B cell (primary cell): ENCODE results near the gene BEGAIN. TPM values are rescaled to one million over a fixed set of nuclear protein-coding genes. Genes with fewer than 3 reads are reported as not detected.

ENCODE experiments used
- ATAC-seq: fragments of 200-7000 bp; cut with Tn5 transposase; one replicate; pipeline ENCODE4 v1.10.0; 2021; ENCODE audit warnings: low read depth, mild to moderate bottlenecking, moderate number of reproducible peaks, moderate library complexity
- CTCF ChIA-PET: fragments of 350-600 bp; sonication (Branson Sonifier 250); formaldehyde crosslinking; loops from one replicate; lab custom pipeline; 2021; ENCODE audit warnings: antibody characterized with exemption, inconsistent platforms; lab: Charles Lee
- POLR2A ChIA-PET: fragments of 350-600 bp; sonication (Branson Sonifier 250); formaldehyde crosslinking; loops from one replicate; lab custom pipeline; 2021; ENCODE audit warnings: antibody characterized with exemption; lab: Charles Lee
- DNase-seq: peaks from one replicate; pipeline ENCODE4 v3.0.0; 2013
- H2AFZ ChIP-seq: 2 replicates; pipeline ENCODE4 v1.6.1; 2012; ENCODE audit warnings: mild to moderate bottlenecking, low read depth, low read length; ENCODE audit not compliant: insufficient read depth, poor library complexity, severe bottlenecking
- H3K27ac ChIP-seq, 2 donors: 1 replicate in 1 of 2; 2 replicates in 1 of 2; pipeline ENCODE4 v1.5.1; 2012 to 2013; ENCODE audit warnings: low read length in 2 of 2, mild to moderate bottlenecking in 2 of 2, moderate library complexity in 1 of 2
- H3K27me3 ChIP-seq, 4 experiments: fragments of 200-600 bp in 1 of 4; sonication (generic) in 1 of 4; replicated peaks in 1 of 4; 1 replicate in 2 of 4; 2 replicates in 2 of 4; pipeline versions ENCODE4 v1.6.1 to v1.7.0; 2013 to 2016; ENCODE audit warnings: low read length in 3 of 4, mild to moderate bottlenecking in 2 of 4, mixed read lengths in 1 of 4, moderate library complexity in 1 of 4; ENCODE audit not compliant: insufficient read depth in 4 of 4, control insufficient read depth in 3 of 4; ENCODE audit errors: control extremely low read depth in 1 of 4
- H3K36me3 ChIP-seq, 2 experiments: replicated peaks in 1 of 2; 1 replicate in 1 of 2; 2 replicates in 1 of 2; pipeline versions ENCODE4 v1.6.1 to v1.7.1; 2013; ENCODE audit warnings: low read length in 1 of 2; ENCODE audit not compliant: insufficient read depth in 2 of 2, control insufficient read depth in 1 of 2; ENCODE audit errors: control extremely low read depth in 1 of 2, extremely low read depth in 1 of 2
- H3K4me1 ChIP-seq, 2 donors: fragments of 200-600 bp in 1 of 2; sonication (generic) in 1 of 2; 1 replicate in 1 of 2; 2 replicates in 1 of 2; pipeline versions ENCODE4 v1.5.1 to v1.6.1; 2013 to 2017; ENCODE audit warnings: low read length in 2 of 2; ENCODE audit not compliant: control insufficient read depth in 2 of 2, insufficient read depth in 2 of 2
- H3K4me2 ChIP-seq: replicated peaks from 2 replicates; pipeline ENCODE3; 2012; ENCODE audit warnings: mild to moderate bottlenecking, low read depth, low read length; ENCODE audit not compliant: poor library complexity, severe bottlenecking
- H3K4me3 ChIP-seq, 5 experiments: fragments of 200-600 bp in 1 of 5; sonication (generic) in 1 of 5; 1 replicate in 3 of 5; 2 replicates in 2 of 5; pipeline versions ENCODE4 v1.5.1 to v1.7.0; 2011 to 2016; ENCODE audit warnings: low read length in 4 of 5, mild to moderate bottlenecking in 4 of 5, low read depth in 2 of 5, control low read depth in 1 of 5, moderate library complexity in 1 of 5; ENCODE audit not compliant: insufficient read depth in 1 of 5; ENCODE audit errors: control extremely low read depth in 1 of 5, extremely low read depth in 1 of 5
- H3K79me2 ChIP-seq: fragments of 200-600 bp; sonication (generic); one replicate; pipeline ENCODE4 v1.6.0; 2016; ENCODE audit warnings: low read length; ENCODE audit not compliant: control insufficient read depth, insufficient read depth
- H3K9ac ChIP-seq: fragments of 200-600 bp; sonication (generic); 2 replicates; pipeline ENCODE4 v1.6.1; 2017; ENCODE audit warnings: mild to moderate bottlenecking, low read length, moderate library complexity
- H3K9me3 ChIP-seq, 3 donors: one replicate each; pipeline versions ENCODE4 v1.6.1 to v1.7.1; 2013; ENCODE audit warnings: low read length in 2 of 3; ENCODE audit not compliant: control insufficient read depth in 2 of 3, insufficient read depth in 1 of 3; ENCODE audit errors: control extremely low read depth in 1 of 3
- H4K20me1 ChIP-seq: 2 replicates; pipeline ENCODE4 v1.6.0; 2012; ENCODE audit warnings: mild to moderate bottlenecking, low read length; ENCODE audit not compliant: insufficient read depth, control insufficient read depth, poor library complexity, severe bottlenecking
- H3K27ac Mint-ChIP-seq: one replicate; pipeline ENCODE4 v1.8.0; 2021; ENCODE audit warnings: mixed read lengths
- H3K27me3 Mint-ChIP-seq: one replicate; pipeline ENCODE4 v1.8.0; 2021; ENCODE audit warnings: mixed read lengths
- H3K4me1 Mint-ChIP-seq: one replicate; pipeline ENCODE4 v1.8.0; 2021; ENCODE audit warnings: mixed read lengths
- H3K4me3 Mint-ChIP-seq: one replicate; pipeline ENCODE4 v1.8.0; 2021; ENCODE audit warnings: mixed read lengths
- H3K9me3 Mint-ChIP-seq: one replicate; pipeline ENCODE4 v1.8.0; 2022; ENCODE audit warnings: mixed read lengths; ENCODE audit not compliant: insufficient read depth
- CTCF ChIP-seq: fragments of 200-600 bp; IDR thresholded peaks from one replicate; pipeline ENCODE4 v1.8.0; 2022; ENCODE audit warnings: antibody characterized with exemption, mild to moderate bottlenecking
- EZH2 ChIP-seq: IDR thresholded peaks from 2 replicates; pipeline ENCODE4 v1.6.1; 2012; ENCODE audit warnings: borderline replicate concordance, low read depth, mild to moderate bottlenecking, moderate library complexity, low read length; ENCODE audit not compliant: insufficient read depth, poor library complexity, severe bottlenecking
- WGBS: methylation state at CpG from one replicate; pipeline ENCODE4 v1.1.5; 2013; ENCODE audit warnings: missing lambda C conversion rate; ENCODE audit not compliant: insufficient coverage; 5-methylcytosine and 5-hydroxymethylcytosine counted together
- intact Hi-C: fragments of 100-400 bp; cut with micrococcal nuclease; formaldehyde crosslinking; loops from one replicate; pipeline ENCODE4 v1.10.0; 2022
- polyA plus RNA-seq: library from polyadenylated mRNA; depleted of rRNA; stranded (reverse); fragments of >200 nt; gene quantifications from 2 replicates; pipeline ENCODE4 v1.2.3, GENCODE V29; 2012
- total RNA-seq, 2 donors: library from RNA; stranded (reverse); fragments of 120-200 nt in 1 of 2; gene quantifications; 1 replicate in 1 of 2; 2 replicates in 1 of 2; pipeline versions ENCODE4 v1.2.3 to v1.2.4, GENCODE V29; 2013 to 2022

BEGAIN gene
- total and polyA plus RNA-seq, 2 donors (not counting 1 experiment from before 2014, with no cell fraction given): 4.9 TPM; not detected in 1

- no peak overlapping the region for H3K27ac Mint-ChIP-seq
- ChIA-PET POLR2A (no interaction called here), CTCF (no interaction called here)
- Histone ChIP-seq H2AFZ (no peak overlapping the region), H3K79me2 (no peaks in the 10 kb centered on the region), H3K4me3 (no peak overlapping the region), H3K9me3 (peaks cover 0 to 4% (median 0%) of the 10 kb centered on the region in 3 donors), H3K27ac (no peak overlapping the region), H4K20me1 (no peaks in the 10 kb centered on the region), H3K9ac (no peak overlapping the region), H3K4me2 (no peak overlapping the region), H3K4me1 (no peaks in the 10 kb centered on the region), H3K27me3 (no peaks in the 10 kb centered on the region), H3K36me3 (no peaks in the 10 kb centered on the region)
- ATAC-seq (no peak), DNase-seq (no peak)
- no peaks in the 10 kb centered on the region for H3K27me3 Mint-ChIP-seq
- intact Hi-C loops: no loop called here
- H3K9me3 Mint-ChIP-seq: no peaks in the 10 kb centered on the region
- TF ChIP-seq EZH2: no peak
- no peak for TF ChIP-seq CTCF
- no peaks in the 10 kb centered on the region for H3K4me1 Mint-ChIP-seq
- WGBS: 93% methylated on average over 12 of the region's 13 CpGs
- no peak overlapping the region for H3K4me3 Mint-ChIP-seq
Observed at GRCh38 chr14:100539766-100540140, 47.5 kb downstream of the BEGAIN start.

- H3K27me3 ChIP-seq: no peaks in the 10 kb centered on the region
- H3K27me3 Mint-ChIP-seq: no peaks in the 10 kb centered on the region
- H3K4me3 Mint-ChIP-seq: no peak overlapping the region
- no peak for TF ChIP-seq CTCF
- no peak for DNase-seq
- intact Hi-C loops: no loop called here
- H3K27ac Mint-ChIP-seq: no peak overlapping the region
- no peak overlapping the region for H3K4me3 ChIP-seq
- peaks cover 0 to 4% (median 0%) of the 10 kb centered on the region in 3 donors for H3K9me3 ChIP-seq
- WGBS: over 99% methylated on average over 35 of the region's 42 CpGs
- no peaks in the 10 kb centered on the region for H3K4me1 ChIP-seq
- no peaks in the 10 kb centered on the region for H3K9me3 Mint-ChIP-seq
- no peak overlapping the region for H2AFZ ChIP-seq
- no peak for ATAC-seq
- no peak overlapping the region for H3K4me2 ChIP-seq
- no peaks in the 10 kb centered on the region for H3K79me2 ChIP-seq
- H3K36me3 ChIP-seq: no peaks in the 10 kb centered on the region
- H3K4me1 Mint-ChIP-seq: no peaks in the 10 kb centered on the region
- POLR2A ChIA-PET: no interaction called here
- no peaks in the 10 kb centered on the region for H4K20me1 ChIP-seq
- no peak overlapping the region for H3K9ac ChIP-seq
- CTCF ChIA-PET: no interaction called here
- no peak overlapping the region for H3K27ac ChIP-seq
Observed at GRCh38 chr14:100539003-100539660, 48.1 kb downstream of the BEGAIN start.
